Ammon's horn (tissue), 1 donor: ENCODE data around the gene KRTAP10-8.
"Not testable (repeated sequence)": the region's sequence is repeated elsewhere in the genome, so short reads cannot be mapped to it uniquely, and the experiment has no call there.

Source experiments
- DNase-seq: peaks from one replicate; pipeline ENCODE4 v3.0.0-alpha.2; 2016; ENCODE audit warnings: low spot score

The KRTAP10-8 gene

GRCh38 chr21:44599264-44600029, 12.4 kb upstream of the KRTAP10-8 start:
- no peak for DNase-seq

GRCh38 chr21:44600118-44600978, 11.5 kb upstream of the KRTAP10-8 start, which contains the start of gene KRTAP10-7:
TSS of gene KRTAP10-7 (plus strand) at chr21:44600597. CDS start at chr21:44600622, 25 bp downstream.
- DNase-seq, result not testable (repeated sequence)

- not testable (repeated sequence) for DNase-seq
Observed at GRCh38 chr21:44601091-44601490, 10.8 kb upstream of the KRTAP10-8 start.

GRCh38 chr21:44601596-44602462, 10.1 kb upstream of the KRTAP10-8 start:
- DNase-seq, result no peak

GRCh38 chr21:44602463-44602850, 9.4 kb upstream of the KRTAP10-8 start:
- no peak for DNase-seq

GRCh38 chr21:44603109-44603875, 8.6 kb upstream of the KRTAP10-8 start:
- DNase-seq, result no peak

- no peak for DNase-seq
Observed at GRCh38 chr21:44603911-44604310, 8.0 kb upstream of the KRTAP10-8 start.

- DNase-seq, result no peak
Observed at GRCh38 chr21:44606495-44606894, 5.4 kb upstream of the KRTAP10-8 start.

- no peak for DNase-seq
Observed at GRCh38 chr21:44609193-44609592, 2.7 kb upstream of the KRTAP10-8 start.

- DNase-seq, result not testable (repeated sequence)
Observed at GRCh38 chr21:44610157-44610843, 1.6 kb upstream of the KRTAP10-8 start.

GRCh38 chr21:44611551-44611950, 328 bp upstream of the KRTAP10-8 start:
- DNase-seq, result no peak

- DNase-seq, result no peak
Observed at GRCh38 chr21:44612669-44613229, 870 bp downstream of the KRTAP10-8 start.

- DNase-seq, result no peak
Observed at GRCh38 chr21:44613386-44614155, 1.7 kb downstream of the KRTAP10-8 start.

GRCh38 chr21:44614161-44614631, 2.3 kb downstream of the KRTAP10-8 start:
- DNase-seq, result no peak

- no peak for DNase-seq
Observed at GRCh38 chr21:44614961-44615391, 3.1 kb downstream of the KRTAP10-8 start.

GRCh38 chr21:44615466-44615865, 3.6 kb downstream of the KRTAP10-8 start:
- DNase-seq, result no peak

- DNase-seq, result no peak
Observed at GRCh38 chr21:44615911-44616590, 4.2 kb downstream of the KRTAP10-8 start.

GRCh38 chr21:44616591-44616926, 4.7 kb downstream of the KRTAP10-8 start:
- DNase-seq, result no peak

GRCh38 chr21:44617071-44617501, 5.2 kb downstream of the KRTAP10-8 start:
- no peak for DNase-seq
